RWPE2 (cell line): ENCODE data around the gene EPB41.
"Not testable (repeated sequence)": the region's sequence is repeated elsewhere in the genome, so short reads cannot be mapped to it uniquely, and the experiment has no call there.

Experiments used
- ATAC-seq: fragments of 200-7000 bp; cut with Tn5 transposase; 3 replicates; pipeline ENCODE4 v1.9.1; 2021; ENCODE audit warnings: low read depth
- DNase-seq: peaks from one replicate; pipeline ENCODE4 v3.0.0-alpha.2; 2020; ENCODE audit warnings: low spot score
- H3K27ac ChIP-seq: fragments of 450-650 bp; 2 replicates; pipeline ENCODE4 v1.5.1; 2017; ENCODE audit warnings: mild to moderate bottlenecking; ENCODE audit not compliant: poor library complexity, severe bottlenecking
- H3K27me3 ChIP-seq: fragments of 250-450 bp; sonication (Bioruptor Pico); 2 replicates; pipeline ENCODE4 v1.5.1; 2021; ENCODE audit warnings: mild to moderate bottlenecking, moderate library complexity; ENCODE audit not compliant: insufficient read depth, poor library complexity, severe bottlenecking
- H3K36me3 ChIP-seq: fragments of 250-450 bp; sonication (Bioruptor Pico); 2 replicates; pipeline ENCODE4 v1.5.1; 2020; ENCODE audit warnings: low read depth, mild to moderate bottlenecking, moderate library complexity
- H3K4me1 ChIP-seq: fragments of 250-450 bp; sonication (Bioruptor Pico); 2 replicates; pipeline ENCODE4 v1.5.1; 2021; ENCODE audit warnings: mild to moderate bottlenecking, moderate library complexity; ENCODE audit not compliant: insufficient read depth, poor library complexity, severe bottlenecking
- H3K4me3 ChIP-seq: fragments of 250-450 bp; sonication (Bioruptor Pico); 2 replicates; pipeline ENCODE4 v1.5.1; 2021; ENCODE audit warnings: mild to moderate bottlenecking, moderate library complexity; ENCODE audit not compliant: severe bottlenecking
- H3K9me3 ChIP-seq: fragments of 250-450 bp; sonication (Bioruptor Pico); 2 replicates; pipeline ENCODE4 v1.5.1; 2021; ENCODE audit warnings: mild to moderate bottlenecking, moderate library complexity; ENCODE audit not compliant: severe bottlenecking
- TF ChIP-seq, protein P1 (sequence below): fragments of 450-650 bp; IDR thresholded peaks from one replicate; pipeline ENCODE4 v1.5.1; 2017; ENCODE audit warnings: mild to moderate bottlenecking, moderate library complexity; ENCODE audit not compliant: poor library complexity, severe bottlenecking

EPB41 gene

DNA sequence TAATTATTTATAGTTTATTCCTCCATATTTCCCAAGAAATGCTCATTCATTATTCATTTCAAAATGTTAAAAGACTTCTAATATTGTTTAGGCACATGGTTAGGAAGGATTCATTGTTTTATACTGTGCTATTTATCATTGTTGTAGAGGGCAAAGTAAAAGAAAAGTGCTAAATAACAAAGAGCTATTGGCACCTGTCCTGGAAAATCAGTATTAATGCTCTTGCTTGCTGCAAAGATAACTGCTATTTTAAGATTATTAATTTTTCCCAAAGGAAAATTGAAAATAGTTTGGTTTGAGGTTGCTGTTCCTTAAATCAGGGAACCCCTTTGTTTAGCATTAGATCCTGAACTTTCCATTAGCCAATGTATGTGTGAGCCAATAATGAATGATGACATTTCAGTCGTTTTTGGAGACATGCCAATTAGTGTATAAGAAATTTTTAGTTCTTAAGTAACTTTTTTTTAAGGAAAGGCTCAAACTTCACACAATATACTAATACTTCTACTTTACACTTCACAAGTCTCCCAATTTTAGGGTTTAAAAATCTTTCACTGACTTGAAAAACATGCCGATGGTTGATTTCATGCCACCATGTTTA lies 39.9 kb downstream of the EPB41 start:
- no peaks in the 10 kb centered on the region for H3K27me3 ChIP-seq

DNA sequence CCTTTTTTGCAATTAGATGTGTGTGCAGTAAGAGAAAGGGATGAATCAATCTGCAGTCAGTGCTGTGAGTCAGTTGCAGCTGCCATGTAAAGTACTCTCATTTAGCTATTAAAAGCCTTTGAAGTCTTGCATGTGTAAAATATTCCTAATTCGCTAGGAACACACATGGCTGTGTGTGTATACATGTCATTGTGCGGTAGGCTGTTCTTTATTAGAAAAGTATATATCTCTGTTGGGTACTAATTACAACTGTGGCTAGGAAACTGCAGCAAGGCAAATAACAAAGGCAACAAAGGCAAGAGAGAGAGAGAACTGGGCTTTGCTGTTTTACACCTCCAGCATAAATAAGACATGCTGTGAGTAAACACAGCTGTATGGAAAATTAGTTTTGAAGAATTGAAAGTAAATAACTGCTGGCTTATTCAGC lies 41.7 kb downstream of the EPB41 start:
- TF ChIP-seq, protein P1, sequence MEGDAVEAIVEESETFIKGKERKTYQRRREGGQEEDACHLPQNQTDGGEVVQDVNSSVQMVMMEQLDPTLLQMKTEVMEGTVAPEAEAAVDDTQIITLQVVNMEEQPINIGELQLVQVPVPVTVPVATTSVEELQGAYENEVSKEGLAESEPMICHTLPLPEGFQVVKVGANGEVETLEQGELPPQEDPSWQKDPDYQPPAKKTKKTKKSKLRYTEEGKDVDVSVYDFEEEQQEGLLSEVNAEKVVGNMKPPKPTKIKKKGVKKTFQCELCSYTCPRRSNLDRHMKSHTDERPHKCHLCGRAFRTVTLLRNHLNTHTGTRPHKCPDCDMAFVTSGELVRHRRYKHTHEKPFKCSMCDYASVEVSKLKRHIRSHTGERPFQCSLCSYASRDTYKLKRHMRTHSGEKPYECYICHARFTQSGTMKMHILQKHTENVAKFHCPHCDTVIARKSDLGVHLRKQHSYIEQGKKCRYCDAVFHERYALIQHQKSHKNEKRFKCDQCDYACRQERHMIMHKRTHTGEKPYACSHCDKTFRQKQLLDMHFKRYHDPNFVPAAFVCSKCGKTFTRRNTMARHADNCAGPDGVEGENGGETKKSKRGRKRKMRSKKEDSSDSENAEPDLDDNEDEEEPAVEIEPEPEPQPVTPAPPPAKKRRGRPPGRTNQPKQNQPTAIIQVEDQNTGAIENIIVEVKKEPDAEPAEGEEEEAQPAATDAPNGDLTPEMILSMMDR, result no peak
- H3K27me3 ChIP-seq, result no peaks in the 10 kb centered on the region
- H3K9me3 ChIP-seq, result no peaks in the 10 kb centered on the region
- ATAC-seq (no peak), DNase-seq (no peak)
- H3K27ac ChIP-seq, result no peak overlapping the region
- H3K36me3 ChIP-seq, result no peaks in the 10 kb centered on the region
- no peaks in the 10 kb centered on the region for H3K4me1 ChIP-seq
- no peak overlapping the region for H3K4me3 ChIP-seq

More for the DNA sequence above, 39.9 kb downstream of the EPB41 start:
- H3K27ac ChIP-seq, result no peak overlapping the region
- no peaks in the 10 kb centered on the region for H3K36me3 ChIP-seq
- ATAC-seq, result no peak
- H3K4me3 ChIP-seq, result no peak overlapping the region
- TF ChIP-seq, protein P1, result no peak
- no peaks in the 10 kb centered on the region for H3K9me3 ChIP-seq
- no peak for DNase-seq
- no peaks in the 10 kb centered on the region for H3K4me1 ChIP-seq

DNA sequence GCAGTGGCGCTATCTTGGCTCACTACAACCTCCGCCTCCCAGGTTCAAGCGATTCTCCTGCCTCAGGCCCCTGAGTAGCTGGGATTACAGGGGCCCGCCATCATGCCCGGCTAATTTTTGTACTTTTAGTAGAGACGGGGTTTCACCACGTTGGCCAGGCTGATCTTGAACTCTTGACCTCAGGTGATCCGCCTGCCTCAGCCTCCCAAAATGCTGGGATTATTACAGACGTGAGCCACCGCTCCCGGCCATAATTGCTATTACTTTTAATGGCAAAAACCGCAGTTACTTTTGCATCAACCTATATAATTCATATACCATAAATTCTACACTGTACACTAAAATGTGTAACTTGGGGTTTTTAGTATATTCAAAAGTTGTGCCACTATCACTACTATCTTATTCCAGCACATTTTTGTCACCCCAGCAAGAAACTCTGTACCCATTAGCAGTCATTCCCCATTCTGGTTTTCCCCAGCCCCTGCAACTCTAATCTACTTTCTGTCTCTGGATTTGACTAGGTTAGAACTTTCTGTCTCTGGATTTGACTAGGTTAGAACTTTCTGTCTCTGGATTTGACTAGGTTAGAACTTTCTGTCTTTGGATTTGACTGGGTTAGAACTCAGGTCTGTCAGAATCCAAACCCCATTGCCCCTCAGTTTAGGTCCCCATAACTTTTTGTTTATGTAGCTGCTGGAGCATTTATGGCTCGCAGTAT lies 47.9 kb downstream of the EPB41 start:
- not testable (repeated sequence) for H3K9me3 ChIP-seq, H3K4me3 ChIP-seq, H3K27ac ChIP-seq, H3K27me3 ChIP-seq, H3K36me3 ChIP-seq, H3K4me1 ChIP-seq, ATAC-seq, DNase-seq

DNA sequence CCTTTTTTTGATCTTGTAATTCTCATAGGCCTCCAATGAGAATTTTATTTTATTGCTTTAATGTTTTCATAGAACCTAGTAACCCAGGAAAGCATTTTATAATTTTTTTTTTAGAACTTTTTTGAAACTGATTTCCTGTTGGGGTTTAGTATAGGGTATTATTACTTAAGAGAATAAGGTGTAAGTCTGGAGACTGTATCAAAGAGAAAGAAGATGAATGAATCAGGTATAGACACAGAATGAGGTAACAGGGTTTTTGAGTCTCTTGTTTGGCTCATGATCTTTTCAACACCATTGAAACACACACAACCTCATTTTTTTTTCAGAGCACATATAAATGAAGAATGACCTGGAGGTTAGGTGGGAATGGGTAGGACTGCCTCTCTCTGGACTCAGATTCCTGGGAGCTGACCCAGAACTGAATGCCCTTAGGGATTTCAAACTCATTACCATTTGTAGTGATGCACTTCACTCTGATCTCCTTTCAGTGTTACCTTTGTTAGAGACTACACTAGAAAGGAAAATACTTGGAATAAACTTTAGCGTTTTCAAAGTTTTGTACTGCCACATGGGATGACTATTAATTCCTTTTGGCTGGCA lies 51.0 kb downstream of the EPB41 start:
- no peak overlapping the region for H3K27ac ChIP-seq
- H3K4me3 ChIP-seq, result no peak overlapping the region
- H3K36me3 ChIP-seq, result no peaks in the 10 kb centered on the region
- ATAC-seq (peak; percentile 23; the same call in 1 of the 3 replicates), DNase-seq (no peak)
- H3K4me1 ChIP-seq, result no peaks in the 10 kb centered on the region
- H3K9me3 ChIP-seq, result no peaks in the 10 kb centered on the region
- TF ChIP-seq, protein P1, result no peak
- H3K27me3 ChIP-seq, result no peaks in the 10 kb centered on the region

DNA sequence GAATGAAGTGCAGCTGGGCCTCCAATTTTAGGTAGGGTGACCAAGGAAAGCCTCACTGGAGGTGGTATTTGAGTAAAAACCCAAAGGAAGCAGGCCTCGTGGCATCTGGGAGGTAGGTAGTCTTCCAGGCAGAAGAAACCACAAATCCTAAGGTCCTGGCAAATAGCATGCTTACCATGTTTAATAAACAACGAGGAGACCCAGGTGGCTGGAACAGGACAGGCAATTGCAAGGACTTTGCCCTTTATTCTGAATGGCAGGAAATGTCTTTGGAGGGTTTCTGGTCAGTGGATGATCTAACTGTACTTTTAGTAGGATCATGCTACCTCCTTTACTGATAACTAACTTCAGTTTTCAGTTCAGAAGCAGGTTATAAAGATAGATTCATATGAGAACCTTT lies 52.2 kb downstream of the EPB41 start:
- TF ChIP-seq, protein P1, result no peak
- no peak for DNase-seq
- H3K4me1 ChIP-seq, result no peaks in the 10 kb centered on the region
- H3K9me3 ChIP-seq, result no peaks in the 10 kb centered on the region
- no peak overlapping the region for H3K27ac ChIP-seq
- no peaks in the 10 kb centered on the region for H3K36me3 ChIP-seq
- ATAC-seq, result no peak
- H3K4me3 ChIP-seq, result no peak overlapping the region
- no peaks in the 10 kb centered on the region for H3K27me3 ChIP-seq
